HCT116 (cell line): Measurements from ENCODE around the gene GON4L. TPM values are rescaled to one million over a fixed set of nuclear protein-coding genes. Genes with fewer than 3 reads are reported as not detected.

ENCODE experiments used
- ATAC-seq: fragments of 200-7000 bp; cut with Tn5 transposase; 2 replicates; pipeline ENCODE4 v1.9.1; 2020; ENCODE audit warnings: mild to moderate bottlenecking, moderate library complexity
- BruUV-seq: library from RNA; stranded (reverse); fragments of 400-500 nt; replicated peaks from 2 replicates; lab custom pipeline; 2021; lab: Mats Ljungman, UMichigan
- CTCF ChIA-PET: fragments of 300-600 bp; sonication (Branson Sonifier 250); formaldehyde crosslinking; loops from one replicate; lab custom pipeline; 2021; ENCODE audit warnings: antibody characterized with exemption; lab: Charles Lee
- POLR2A ChIA-PET: fragments of 300-600, 350-600 bp; sonication (Branson Sonifier 250); formaldehyde crosslinking; loops from one replicate; lab custom pipeline; 2021; ENCODE audit warnings: antibody characterized with exemption; lab: Charles Lee
- RAD21 ChIA-PET, 2 experiments: fragments of 300-600 bp; sonication (Branson Sonifier 250); formaldehyde crosslinking; loops; one replicate each; lab custom pipeline; 2023; ENCODE audit warnings: low total read pairs in 2 of 2; ENCODE audit not compliant: uncharacterized antibody in 2 of 2, unreplicated experiment in 2 of 2, low non-redundant PET in 1 of 2; lab: Charles Lee
- DNase-seq: peaks from one replicate; pipeline ENCODE4 v3.0.0-alpha.2; 2010; ENCODE audit warnings: low read depth, low spot score
- H2AFZ ChIP-seq: fragments of 200-600 bp; shearing (Covaris generic), sonication (generic); 2 replicates; pipeline ENCODE4 v1.6.1; 2017; ENCODE audit warnings: low read depth, mixed run types, mixed read lengths, antibody characterized with exemption, low read length; ENCODE audit not compliant: poor library complexity, severe bottlenecking
- H3K27ac ChIP-seq: 2 replicates; pipeline ENCODE4 v1.5.1; 2012; ENCODE audit warnings: low read depth, low read length
- H3K27me3 ChIP-seq: fragments of 200-600 bp; sonication (generic); 2 replicates; pipeline ENCODE4 v1.6.1; 2016; ENCODE audit warnings: mixed run types, low read length, mixed read lengths; ENCODE audit not compliant: insufficient read depth
- H3K36me3 ChIP-seq, 2 experiments: fragments of 200-500 bp in 1 of 2; fragments of 200-600 bp in 1 of 2; sonication (Bioruptor generic) in 1 of 2; sonication (generic) in 1 of 2; 2 replicates each; pipeline versions ENCODE4 v1.5.1 to v1.6.1; 2014 to 2016; ENCODE audit warnings: low read length in 2 of 2, inconsistent platforms in 1 of 2, mixed read lengths in 1 of 2, mixed run types in 1 of 2; ENCODE audit not compliant: insufficient read depth in 2 of 2, control insufficient read depth in 1 of 2
- H3K4me1 ChIP-seq, 2 experiments: fragments of 200-600 bp in 1 of 2; sonication (generic) in 1 of 2; 2 replicates each; pipeline versions ENCODE4 v1.5.1 to v1.6.1; 2012 to 2017; ENCODE audit warnings: low read length in 2 of 2, inconsistent platforms in 1 of 2, mild to moderate bottlenecking in 1 of 2, mixed read lengths in 1 of 2, mixed run types in 1 of 2, moderate library complexity in 1 of 2; ENCODE audit not compliant: insufficient read depth in 2 of 2, control insufficient read depth in 1 of 2
- H3K4me2 ChIP-seq: fragments of 200-600 bp; sonication (generic); 2 replicates; pipeline ENCODE4 v1.6.1; 2017; ENCODE audit warnings: mixed run types, low read length, mixed read lengths
- H3K4me3 ChIP-seq, 2 experiments: fragments of 200-600 bp in 1 of 2; sonication (generic) in 1 of 2; replicated peaks in 1 of 2; 2 replicates each; pipeline ENCODE4 v1.5.1; 2011 to 2016; ENCODE audit warnings: low read length in 2 of 2, control low read depth in 1 of 2, low read depth in 1 of 2, mild to moderate bottlenecking in 1 of 2, mixed read lengths in 1 of 2, mixed run types in 1 of 2
- H3K79me2 ChIP-seq: fragments of 200-600 bp; sonication (generic); 2 replicates; pipeline ENCODE4 v1.6.1; 2017; ENCODE audit warnings: mild to moderate bottlenecking, mixed run types, low read length, moderate library complexity, mixed read lengths; ENCODE audit not compliant: insufficient read depth
- H3K9ac ChIP-seq: fragments of 200-600 bp; sonication (generic); 2 replicates; pipeline ENCODE4 v1.6.1; 2016; ENCODE audit warnings: low read length, mixed read lengths
- H3K9me2 ChIP-seq: fragments of 200-600 bp; sonication (generic), shearing (Covaris generic); 2 replicates; pipeline ENCODE4 v1.6.1; 2017; ENCODE audit warnings: mixed run types, mild to moderate bottlenecking, moderate library complexity; ENCODE audit not compliant: insufficient read depth
- H3K9me3 ChIP-seq, 2 experiments: fragments of 200-500 bp in 1 of 2; fragments of 200-600 bp in 1 of 2; sonication (Bioruptor generic) in 1 of 2; sonication (generic) in 1 of 2; 2 replicates each; pipeline ENCODE4 v1.6.1; 2014 to 2017; ENCODE audit warnings: low read length in 2 of 2, mixed read lengths in 2 of 2, inconsistent platforms in 1 of 2, low read depth in 1 of 2, mild to moderate bottlenecking in 1 of 2, mixed run types in 1 of 2, moderate library complexity in 1 of 2; ENCODE audit not compliant: control insufficient read depth in 1 of 2, insufficient read depth in 1 of 2
- H4K20me1 ChIP-seq: fragments of 200-600 bp; sonication (generic), shearing (Covaris generic); 2 replicates; pipeline ENCODE4 v1.6.1; 2017; ENCODE audit warnings: mixed run types, mild to moderate bottlenecking, moderate library complexity; ENCODE audit not compliant: insufficient read depth
- CBX3 ChIP-seq: IDR thresholded peaks from 2 replicates; pipeline ENCODE4 v1.6.1; 2012; ENCODE audit warnings: low read depth
- ELF1 ChIP-seq: IDR thresholded peaks from 2 replicates; pipeline ENCODE4 v1.6.1; 2012; ENCODE audit warnings: low read depth, borderline replicate concordance
- EZH2phosphoT487 ChIP-seq: fragments of 200-600 bp; IDR thresholded peaks from 2 replicates; pipeline ENCODE4 v1.6.1; 2018; ENCODE audit warnings: antibody characterized with exemption, borderline replicate concordance
- JUND ChIP-seq: IDR thresholded peaks from 2 replicates; pipeline ENCODE4 v1.6.1; 2012
- POLR2AphosphoS5 ChIP-seq: IDR thresholded peaks from 2 replicates; pipeline ENCODE4 v1.6.1; 2011; ENCODE audit warnings: mild to moderate bottlenecking, low read depth, low read length, moderate library complexity
- RAD21 ChIP-seq: IDR thresholded peaks from 2 replicates; pipeline ENCODE4 v1.6.1; 2012; ENCODE audit warnings: low read depth, mild to moderate bottlenecking
- TCF7L2 ChIP-seq: IDR thresholded peaks from 2 replicates; pipeline ENCODE4 v1.7.0; 2011; ENCODE audit warnings: borderline replicate concordance, inconsistent platforms; ENCODE audit not compliant: insufficient read depth, insufficient read length; ENCODE audit errors: extremely low read depth
- YY1 ChIP-seq: IDR thresholded peaks from 2 replicates; pipeline ENCODE4 v1.6.1; 2011; ENCODE audit warnings: low read length, low read depth, moderate library complexity, mild to moderate bottlenecking; ENCODE audit not compliant: insufficient replicate concordance; ENCODE audit errors: extremely low read depth
- ZFX ChIP-seq: fragments of 450-650 bp; IDR thresholded peaks from 2 replicates; pipeline ENCODE4 v1.6.1; 2017
- ZNF274 ChIP-seq: fragments of 200-500 bp; sonication (Bioruptor generic); IDR thresholded peaks from 2 replicates; pipeline ENCODE4 v1.6.1; 2014; ENCODE audit warnings: mild to moderate bottlenecking, low read depth, low read length, inconsistent platforms
- intact Hi-C: fragments of 100-400 bp; cut with micrococcal nuclease; formaldehyde crosslinking; loops from 2 replicates; pipeline ENCODE4 v1.10.0; 2022
- total RNA-seq: library from RNA; stranded (reverse); gene quantifications from one replicate; pipeline ENCODE4 v1.2.1, GENCODE V29; 2021; ENCODE audit not compliant: unreplicated experiment
- TF ChIP-seq, protein P1 (sequence below), 3 experiments: fragments of 200-600 bp in 1 of 3; sonication (generic) in 1 of 3; IDR thresholded peaks in 2 of 3; conservative IDR thresholded peaks in 1 of 3; 2 replicates each; pipeline ENCODE4 v1.5.1; 2012 to 2017; ENCODE audit warnings: low read depth in 2 of 3, low read length in 2 of 3, antibody characterized with exemption in 1 of 3, borderline replicate concordance in 1 of 3, control low read depth in 1 of 3, mild to moderate bottlenecking in 1 of 3, mixed read lengths in 1 of 3, mixed run types in 1 of 3, moderate library complexity in 1 of 3; ENCODE audit not compliant: insufficient read depth in 1 of 3
- TF ChIP-seq, protein P2 (sequence below): IDR thresholded peaks from 2 replicates; pipeline ENCODE4 v1.6.1; 2012; ENCODE audit warnings: low read depth

The GON4L gene
- total RNA-seq, 1 experiment from 2014 or later = 40.8 TPM

DNA sequence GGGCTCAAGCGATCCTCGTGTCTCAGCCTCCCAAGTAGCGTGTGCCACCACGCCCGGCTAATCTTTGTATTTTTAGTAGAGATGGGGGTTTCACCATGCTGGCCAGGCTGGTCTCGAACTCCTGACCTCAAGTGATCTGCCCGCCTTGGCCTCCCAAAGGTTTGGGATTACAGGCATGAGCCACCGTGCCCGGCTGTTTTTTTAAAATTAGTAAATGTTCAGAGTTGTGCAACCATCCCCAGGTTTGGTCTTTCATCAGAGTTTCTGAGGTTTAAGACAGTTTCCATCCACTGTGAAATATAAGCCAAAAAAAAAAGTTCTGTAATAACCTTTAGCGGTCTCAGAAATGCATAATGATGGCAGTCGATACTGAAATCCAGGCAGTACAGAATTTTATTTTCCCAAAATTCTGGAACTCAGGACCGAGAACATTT lies 1.8 kb upstream of the GON4L start:
- peak overlapping the region; percentile 76 for H3K4me2 ChIP-seq
- H3K9ac ChIP-seq = peak overlapping the region; percentile 39
- DNase-seq (no peak), ATAC-seq (peak; percentile 0; the same call in 1 of the 2 replicates)
- no peaks in the 10 kb centered on the region for H4K20me1 ChIP-seq
- H3K4me3 ChIP-seq = peak overlapping the region; percentile 66 to 80
- peak overlapping the region; percentile 64 for H2AFZ ChIP-seq
- H3K27ac ChIP-seq = peak overlapping the region; percentile 55
- H3K79me2 ChIP-seq = peaks cover 28% of the 10 kb centered on the region
- ChIA-PET RAD21 (no interaction called here), POLR2A (interaction anchor here (0.6 to 1.0 kb wide), 3 partner anchors 8 to 124 kb away, joined by 3 to 5 read pairs (median 4); no protein-coding TSS in a partner anchor), CTCF (no interaction called here)
- peaks cover 9% of the 10 kb centered on the region for H3K27me3 ChIP-seq
- H3K4me1 ChIP-seq = peaks cover 3 to 21% of the 10 kb centered on the region in 2 experiments; a peak in 3 of 4 replicates
- no peak for TF ChIP-seq YY1
- no peaks in the 10 kb centered on the region for H3K9me3 ChIP-seq
- H3K9me2 ChIP-seq = no peaks in the 10 kb centered on the region
- intact Hi-C loops = no loop called here
- BruUV-seq = no TSS peak
- H3K36me3 ChIP-seq = peaks cover 0 to 3% of the 10 kb centered on the region in 2 experiments; a peak in 2 of 4 replicates

DNA sequence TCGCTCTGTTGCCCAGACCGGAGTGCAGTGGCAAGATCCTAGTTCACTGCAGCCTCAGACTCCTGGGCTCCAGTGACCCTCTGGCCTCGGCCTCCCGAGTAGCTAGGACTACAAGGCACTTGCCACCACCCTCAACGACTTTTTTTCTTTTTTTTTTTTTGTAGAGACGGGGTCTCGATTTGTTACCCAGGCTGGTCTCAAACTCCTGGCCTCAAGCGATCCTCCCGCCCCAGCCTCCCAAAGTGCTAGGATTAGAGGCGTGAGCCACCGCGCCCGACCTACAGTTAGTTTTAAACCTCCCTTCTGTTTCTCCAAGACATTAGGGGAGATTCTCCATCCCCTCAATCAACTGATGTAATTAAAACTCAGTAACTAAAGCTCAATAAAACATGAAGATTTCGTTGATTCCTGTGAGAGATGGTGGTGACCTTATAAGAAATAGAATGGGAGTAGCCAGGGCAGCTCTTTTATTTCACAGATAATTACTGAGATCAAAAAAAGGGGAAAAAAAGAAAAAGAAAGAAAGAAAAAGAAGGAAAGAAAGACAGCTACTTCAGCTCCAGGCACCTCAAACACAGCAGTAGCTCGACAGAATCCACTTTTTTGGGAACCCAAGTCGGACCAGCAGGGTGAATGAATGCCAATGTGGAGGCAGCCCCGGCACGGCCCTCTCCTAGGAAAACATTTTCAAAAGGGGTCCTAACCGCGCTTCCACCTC lies 598 bp downstream of the GON4L start:
- Histone ChIP-seq H3K9me3 (no peaks in the 10 kb centered on the region), H3K9ac (peak overlapping the region; percentile 78), H3K4me1 (peaks cover 3 to 21% of the 10 kb centered on the region in 2 experiments; a peak in 3 of 4 replicates), H3K27ac (peak overlapping the region; percentile 49), H3K36me3 (peaks cover 10 to 11% of the 10 kb centered on the region in 2 experiments; a peak in 3 of 4 replicates), H3K27me3 (no peaks in the 10 kb centered on the region), H3K4me2 (peak overlapping the region; percentile 76), H2AFZ (no peak overlapping the region), H3K4me3 (peak overlapping the region; percentile 80 to 99), H4K20me1 (no peaks in the 10 kb centered on the region), H3K79me2 (peaks cover 47% of the 10 kb centered on the region), H3K9me2 (no peaks in the 10 kb centered on the region)
- ChIA-PET CTCF (no interaction called here), RAD21 (no interaction called here), POLR2A (no interaction called here)
- TF ChIP-seq TCF7L2 (no peak), ZFX (no peak), EZH2phosphoT487 (no peak), RAD21 (no peak), YY1 (no peak), ELF1 (no peak), CBX3 (no peak), POLR2AphosphoS5 (no peak), ZNF274 (no peak), JUND (no peak)
- TF ChIP-seq, protein P1, sequence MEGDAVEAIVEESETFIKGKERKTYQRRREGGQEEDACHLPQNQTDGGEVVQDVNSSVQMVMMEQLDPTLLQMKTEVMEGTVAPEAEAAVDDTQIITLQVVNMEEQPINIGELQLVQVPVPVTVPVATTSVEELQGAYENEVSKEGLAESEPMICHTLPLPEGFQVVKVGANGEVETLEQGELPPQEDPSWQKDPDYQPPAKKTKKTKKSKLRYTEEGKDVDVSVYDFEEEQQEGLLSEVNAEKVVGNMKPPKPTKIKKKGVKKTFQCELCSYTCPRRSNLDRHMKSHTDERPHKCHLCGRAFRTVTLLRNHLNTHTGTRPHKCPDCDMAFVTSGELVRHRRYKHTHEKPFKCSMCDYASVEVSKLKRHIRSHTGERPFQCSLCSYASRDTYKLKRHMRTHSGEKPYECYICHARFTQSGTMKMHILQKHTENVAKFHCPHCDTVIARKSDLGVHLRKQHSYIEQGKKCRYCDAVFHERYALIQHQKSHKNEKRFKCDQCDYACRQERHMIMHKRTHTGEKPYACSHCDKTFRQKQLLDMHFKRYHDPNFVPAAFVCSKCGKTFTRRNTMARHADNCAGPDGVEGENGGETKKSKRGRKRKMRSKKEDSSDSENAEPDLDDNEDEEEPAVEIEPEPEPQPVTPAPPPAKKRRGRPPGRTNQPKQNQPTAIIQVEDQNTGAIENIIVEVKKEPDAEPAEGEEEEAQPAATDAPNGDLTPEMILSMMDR (IDR thresholded peaks at IDR 0.05 in 2 of 3, conservative IDR thresholded peaks at IDR 0.05 in 1 of 3; ENCODE audit: borderline replicate concordance in 1 of 3, insufficient read depth in 1 of 3, low read depth in 2 of 3, low read length in 2 of 3) = no peak
- TF ChIP-seq, protein P2, sequence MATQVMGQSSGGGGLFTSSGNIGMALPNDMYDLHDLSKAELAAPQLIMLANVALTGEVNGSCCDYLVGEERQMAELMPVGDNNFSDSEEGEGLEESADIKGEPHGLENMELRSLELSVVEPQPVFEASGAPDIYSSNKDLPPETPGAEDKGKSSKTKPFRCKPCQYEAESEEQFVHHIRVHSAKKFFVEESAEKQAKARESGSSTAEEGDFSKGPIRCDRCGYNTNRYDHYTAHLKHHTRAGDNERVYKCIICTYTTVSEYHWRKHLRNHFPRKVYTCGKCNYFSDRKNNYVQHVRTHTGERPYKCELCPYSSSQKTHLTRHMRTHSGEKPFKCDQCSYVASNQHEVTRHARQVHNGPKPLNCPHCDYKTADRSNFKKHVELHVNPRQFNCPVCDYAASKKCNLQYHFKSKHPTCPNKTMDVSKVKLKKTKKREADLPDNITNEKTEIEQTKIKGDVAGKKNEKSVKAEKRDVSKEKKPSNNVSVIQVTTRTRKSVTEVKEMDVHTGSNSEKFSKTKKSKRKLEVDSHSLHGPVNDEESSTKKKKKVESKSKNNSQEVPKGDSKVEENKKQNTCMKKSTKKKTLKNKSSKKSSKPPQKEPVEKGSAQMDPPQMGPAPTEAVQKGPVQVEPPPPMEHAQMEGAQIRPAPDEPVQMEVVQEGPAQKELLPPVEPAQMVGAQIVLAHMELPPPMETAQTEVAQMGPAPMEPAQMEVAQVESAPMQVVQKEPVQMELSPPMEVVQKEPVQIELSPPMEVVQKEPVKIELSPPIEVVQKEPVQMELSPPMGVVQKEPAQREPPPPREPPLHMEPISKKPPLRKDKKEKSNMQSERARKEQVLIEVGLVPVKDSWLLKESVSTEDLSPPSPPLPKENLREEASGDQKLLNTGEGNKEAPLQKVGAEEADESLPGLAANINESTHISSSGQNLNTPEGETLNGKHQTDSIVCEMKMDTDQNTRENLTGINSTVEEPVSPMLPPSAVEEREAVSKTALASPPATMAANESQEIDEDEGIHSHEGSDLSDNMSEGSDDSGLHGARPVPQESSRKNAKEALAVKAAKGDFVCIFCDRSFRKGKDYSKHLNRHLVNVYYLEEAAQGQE = no peak
- intact Hi-C loops = no loop called here
- ATAC-seq (no peak), DNase-seq (no peak)
- BruUV-seq = TSS peak; percentile 83
